BLaER1 (cell line): Measurements from ENCODE around the gene ALDOC.

ENCODE experiments used
- H3K27ac ChIP-seq: shearing (Covaris generic); formaldehyde crosslinking; 2 replicates; pipeline ENCODE4 v1.8.1; 2022
- H3K27me3 ChIP-seq: shearing (Covaris generic); formaldehyde crosslinking; 2 replicates; pipeline ENCODE4 v1.8.1; 2022
- H3K36me3 ChIP-seq: shearing (Covaris generic); formaldehyde crosslinking; 2 replicates; pipeline ENCODE4 v1.8.1; 2022
- H3K4me1 ChIP-seq: shearing (Covaris generic); formaldehyde crosslinking; 2 replicates; pipeline ENCODE4 v1.8.1; 2022
- H3K4me2 ChIP-seq: shearing (Covaris generic); formaldehyde crosslinking; 2 replicates; pipeline ENCODE4 v1.8.1; 2022
- H3K4me3 ChIP-seq: shearing (Covaris generic); formaldehyde crosslinking; 2 replicates; pipeline ENCODE4 v1.8.1; 2022
- H3K9ac ChIP-seq: shearing (Covaris generic); formaldehyde crosslinking; 2 replicates; pipeline ENCODE4 v1.8.1; 2022
- H3K9me3 ChIP-seq: shearing (Covaris generic); formaldehyde crosslinking; 2 replicates; pipeline ENCODE4 v1.8.1; 2022
- H4K20me1 ChIP-seq: shearing (Covaris generic); formaldehyde crosslinking; 2 replicates; pipeline ENCODE4 v1.8.1; 2022
- Cebpa-rat ChIP-seq: shearing (Covaris generic); IDR thresholded peaks from 2 replicates; pipeline ENCODE4 v1.8.1; 2022

Gene ALDOC

GRCh38 chr17:28536532-28537218, 40.0 kb downstream of the ALDOC start:
- Histone ChIP-seq H3K36me3 (no peaks in the 10 kb centered on the region), H3K9ac (no peak overlapping the region)

DNA sequence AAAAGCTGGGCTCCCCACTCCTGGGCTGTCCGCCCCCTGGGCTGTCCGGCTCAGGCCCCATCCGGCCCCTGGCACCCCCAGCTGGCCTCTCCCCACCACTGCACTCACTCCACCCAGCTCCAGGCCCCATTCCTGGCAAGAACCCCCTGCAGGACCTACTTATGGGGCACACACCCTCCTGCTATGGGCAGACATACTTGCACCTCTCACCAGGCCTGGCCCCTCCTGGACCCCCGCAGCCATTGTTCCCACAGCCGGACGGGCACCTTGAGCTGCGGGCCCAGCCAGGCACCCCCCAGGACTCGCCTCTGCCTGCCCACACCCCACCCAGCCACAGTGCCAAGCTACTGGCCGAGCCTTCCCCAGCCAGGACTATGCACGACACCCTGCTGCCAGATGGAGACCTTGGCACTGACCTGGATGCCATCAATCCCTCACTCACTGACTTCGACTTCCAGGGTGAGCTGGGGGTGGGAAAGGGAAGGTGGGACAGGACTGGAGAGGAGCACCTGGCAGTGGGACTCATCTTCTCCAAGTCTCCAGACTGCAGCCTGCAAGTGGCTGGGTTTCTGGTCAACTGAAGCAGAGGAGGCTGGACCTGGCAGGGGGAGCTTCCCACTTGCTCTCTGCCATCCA, 41.8 kb downstream of the ALDOC start:
- no peak overlapping the region for H3K4me3 ChIP-seq
- no peak overlapping the region for H3K27ac ChIP-seq
- no peaks in the 10 kb centered on the region for H3K27me3 ChIP-seq
- H3K4me2 ChIP-seq: no peak overlapping the region
- no peak for TF ChIP-seq Cebpa-rat
- no peaks in the 10 kb centered on the region for H3K9me3 ChIP-seq
- H3K9ac ChIP-seq: no peak overlapping the region
- no peaks in the 10 kb centered on the region for H4K20me1 ChIP-seq
- H3K4me1 ChIP-seq: peaks cover 11% of the 10 kb centered on the region; the same call in 1 of the 2 replicates
- no peaks in the 10 kb centered on the region for H3K36me3 ChIP-seq

More at GRCh38 chr17:28536532-28537218, 40.0 kb downstream of the ALDOC start:
- H3K27ac ChIP-seq: no peak overlapping the region
- no peaks in the 10 kb centered on the region for H3K9me3 ChIP-seq
- H4K20me1 ChIP-seq: no peaks in the 10 kb centered on the region
- no peak for TF ChIP-seq Cebpa-rat
- H3K4me3 ChIP-seq: no peak overlapping the region
- no peaks in the 10 kb centered on the region for H3K27me3 ChIP-seq
- H3K4me1 ChIP-seq: peaks cover 16% of the 10 kb centered on the region
- no peak overlapping the region for H3K4me2 ChIP-seq

DNA sequence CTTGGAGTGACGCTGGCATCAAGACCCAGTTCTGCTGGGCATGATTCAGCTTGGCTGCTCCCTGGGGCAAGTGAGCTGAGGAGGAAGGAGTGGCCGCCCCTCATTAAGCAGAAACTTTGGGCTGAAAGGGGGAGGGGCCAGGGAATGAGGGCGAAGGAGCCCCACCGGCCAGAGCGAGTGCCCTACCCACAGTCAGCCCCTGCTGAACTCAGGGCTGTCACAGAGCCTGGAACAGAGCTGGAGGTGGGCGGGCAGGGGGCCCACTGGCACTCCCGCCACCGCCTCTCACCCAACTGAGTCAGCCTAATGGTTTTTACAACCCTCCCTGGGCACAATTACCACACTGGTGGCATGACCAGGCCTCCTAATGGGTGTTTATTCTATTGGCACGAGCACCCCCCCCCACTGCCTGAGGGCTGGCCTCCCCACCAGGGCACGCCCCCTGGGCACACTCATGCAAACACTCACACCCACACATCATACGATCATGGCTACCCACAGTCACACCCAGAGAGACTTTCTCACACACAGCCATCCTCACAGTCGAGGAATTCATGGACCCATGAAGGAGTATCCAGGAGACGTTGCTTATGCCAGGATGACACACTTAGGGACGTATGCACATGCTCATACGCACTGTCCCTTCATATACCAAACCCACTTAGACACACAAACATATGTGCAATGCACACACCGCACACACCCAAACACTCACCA, 43.4 kb downstream of the ALDOC start:
- no peaks in the 10 kb centered on the region for H4K20me1 ChIP-seq
- H3K9ac ChIP-seq: no peak overlapping the region
- H3K4me1 ChIP-seq: peaks cover 27% of the 10 kb centered on the region
- H3K36me3 ChIP-seq: no peaks in the 10 kb centered on the region
- no peaks in the 10 kb centered on the region for H3K9me3 ChIP-seq
- H3K27me3 ChIP-seq: no peaks in the 10 kb centered on the region
- H3K4me3 ChIP-seq: no peak overlapping the region
- no peak for TF ChIP-seq Cebpa-rat
- no peak overlapping the region for H3K4me2 ChIP-seq
- no peak overlapping the region for H3K27ac ChIP-seq

GRCh38 chr17:28532050-28532960, 44.4 kb downstream of the ALDOC start:
- Histone ChIP-seq H3K9ac (no peak overlapping the region), H3K4me1 (peaks cover 33% of the 10 kb centered on the region), H3K4me2 (no peak overlapping the region), H3K27ac (no peak overlapping the region), H3K27me3 (no peaks in the 10 kb centered on the region), H3K4me3 (no peak overlapping the region), H3K36me3 (no peaks in the 10 kb centered on the region), H3K9me3 (no peaks in the 10 kb centered on the region), H4K20me1 (no peaks in the 10 kb centered on the region)
- TF ChIP-seq Cebpa-rat: no peak

DNA sequence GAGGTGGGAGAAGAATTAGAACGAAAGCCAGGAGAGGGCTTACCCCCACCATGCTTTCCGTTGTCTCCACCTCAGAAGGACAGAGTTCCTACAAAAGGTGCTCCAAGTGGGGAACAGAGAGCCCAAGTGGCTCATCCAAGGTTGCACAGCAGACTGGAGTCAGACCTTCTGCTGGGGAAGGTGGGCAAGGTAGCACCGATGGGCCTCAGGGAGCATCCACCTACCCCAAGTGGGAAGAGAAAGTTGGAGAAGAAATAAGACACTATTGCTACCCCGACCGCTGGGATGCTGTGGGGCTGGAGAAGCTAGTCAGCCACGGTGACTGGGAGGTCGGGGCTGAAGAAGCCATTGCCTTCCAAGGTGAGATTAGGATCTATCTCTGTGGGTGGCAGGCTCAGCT, 45.8 kb downstream of the ALDOC start:
- no peak overlapping the region for H3K27ac ChIP-seq
- H3K36me3 ChIP-seq: no peaks in the 10 kb centered on the region
- H3K9me3 ChIP-seq: no peaks in the 10 kb centered on the region
- H3K9ac ChIP-seq: no peak overlapping the region
- H4K20me1 ChIP-seq: no peaks in the 10 kb centered on the region
- no peak overlapping the region for H3K4me3 ChIP-seq
- TF ChIP-seq Cebpa-rat: no peak
- no peak overlapping the region for H3K4me2 ChIP-seq
- H3K4me1 ChIP-seq: peaks cover 45% of the 10 kb centered on the region
- H3K27me3 ChIP-seq: no peaks in the 10 kb centered on the region

DNA sequence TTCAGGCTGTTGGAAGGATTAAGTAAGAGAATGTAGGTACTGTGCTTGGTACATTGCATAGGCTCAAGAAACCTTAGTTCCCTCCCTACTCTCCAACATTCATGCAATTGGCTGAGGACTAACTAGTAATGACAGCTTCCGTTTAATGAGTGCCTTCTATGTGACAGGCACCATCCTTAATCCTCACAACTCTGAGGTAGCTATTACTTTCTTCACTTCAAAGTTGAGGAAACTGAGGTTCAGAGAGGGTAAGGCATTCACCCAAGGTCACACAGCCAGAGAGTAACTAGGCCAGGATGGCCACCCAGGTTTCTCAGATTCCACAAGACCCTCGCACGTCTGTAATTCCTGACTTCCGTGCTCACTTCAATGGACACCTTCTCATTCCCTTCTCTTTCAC, 46.4 kb downstream of the ALDOC start:
- H3K4me3 ChIP-seq: no peak overlapping the region
- H3K9ac ChIP-seq: no peak overlapping the region
- H3K36me3 ChIP-seq: no peaks in the 10 kb centered on the region
- no peaks in the 10 kb centered on the region for H3K27me3 ChIP-seq
- no peak overlapping the region for H3K4me2 ChIP-seq
- no peak overlapping the region for H3K27ac ChIP-seq
- H3K9me3 ChIP-seq: no peaks in the 10 kb centered on the region
- H4K20me1 ChIP-seq: no peaks in the 10 kb centered on the region
- peaks cover 45% of the 10 kb centered on the region for H3K4me1 ChIP-seq
- TF ChIP-seq Cebpa-rat: no peak

GRCh38 chr17:28529013-28529400, 47.7 kb downstream of the ALDOC start:
- no peaks in the 10 kb centered on the region for H3K27me3 ChIP-seq
- no peaks in the 10 kb centered on the region for H4K20me1 ChIP-seq
- no peak overlapping the region for H3K9ac ChIP-seq
- H3K9me3 ChIP-seq: no peaks in the 10 kb centered on the region
- H3K4me1 ChIP-seq: peaks cover 45% of the 10 kb centered on the region
- H3K4me3 ChIP-seq: no peak overlapping the region
- H3K4me2 ChIP-seq: no peak overlapping the region
- TF ChIP-seq Cebpa-rat: no peak
- no peaks in the 10 kb centered on the region for H3K36me3 ChIP-seq
- no peak overlapping the region for H3K27ac ChIP-seq

- peaks cover 41% of the 10 kb centered on the region for H3K4me1 ChIP-seq
- H3K9me3 ChIP-seq: no peaks in the 10 kb centered on the region
- no peaks in the 10 kb centered on the region for H3K27me3 ChIP-seq
- no peaks in the 10 kb centered on the region for H4K20me1 ChIP-seq
- H3K27ac ChIP-seq: no peak overlapping the region
- no peak overlapping the region for H3K4me3 ChIP-seq
- H3K4me2 ChIP-seq: no peak overlapping the region
- H3K36me3 ChIP-seq: no peaks in the 10 kb centered on the region
- H3K9ac ChIP-seq: no peak overlapping the region
- no peak for TF ChIP-seq Cebpa-rat
These were observed 48.2 kb downstream of the ALDOC start for GRCh38 chr17:28528327-28529012.

DNA sequence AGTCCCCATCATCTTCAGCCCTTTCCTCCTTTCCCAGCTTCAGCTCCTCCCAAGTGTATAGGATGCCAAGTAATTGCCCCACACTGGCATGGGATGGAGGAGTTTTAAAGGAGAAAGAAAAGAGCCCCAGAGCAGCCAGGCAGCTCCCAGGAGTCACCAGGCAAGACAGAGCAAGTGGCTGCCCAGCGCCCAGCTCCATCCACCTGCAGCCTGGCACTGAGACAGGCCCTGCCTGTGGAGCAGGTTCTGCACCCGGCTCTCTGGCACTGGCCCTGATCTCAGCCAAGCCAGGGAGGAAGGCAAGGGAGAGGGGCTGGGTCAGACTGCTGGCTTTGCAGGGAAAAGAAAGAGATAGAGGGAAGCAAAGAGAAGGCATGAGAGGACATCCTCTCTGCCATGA, 48.8 kb downstream of the ALDOC start:
- H3K27ac ChIP-seq: no peak overlapping the region
- TF ChIP-seq Cebpa-rat: no peak
- H3K4me1 ChIP-seq: peaks cover 35% of the 10 kb centered on the region
- H3K27me3 ChIP-seq: no peaks in the 10 kb centered on the region
- H3K36me3 ChIP-seq: no peaks in the 10 kb centered on the region
- no peaks in the 10 kb centered on the region for H3K9me3 ChIP-seq
- H3K9ac ChIP-seq: no peak overlapping the region
- no peak overlapping the region for H3K4me3 ChIP-seq
- no peaks in the 10 kb centered on the region for H4K20me1 ChIP-seq
- H3K4me2 ChIP-seq: no peak overlapping the region
